ENCODE results near the gene RPS6KA6.
"Not testable (repeated sequence)": the region's sequence is repeated elsewhere in the genome, so short reads cannot be mapped to it uniquely, and the experiment has no call there.

Gene RPS6KA6

DNA sequence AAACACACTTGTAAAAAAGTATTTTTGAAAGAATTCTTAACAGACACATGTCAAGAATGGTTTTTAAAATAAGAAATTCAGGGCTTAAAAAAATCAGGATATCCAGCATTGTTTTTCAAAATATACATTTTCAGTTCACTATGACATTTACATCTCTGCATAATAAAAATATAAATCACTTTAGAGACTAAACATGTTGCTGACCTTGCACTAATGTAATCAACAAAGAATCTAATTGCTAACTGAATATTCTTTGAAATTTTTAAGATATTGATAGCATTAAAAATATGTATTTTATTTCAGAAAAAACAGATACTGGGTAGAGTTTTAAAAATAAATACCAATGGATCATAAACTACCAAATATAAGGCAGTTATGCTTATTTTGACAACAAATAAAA lies 26.4 kb downstream of the RPS6KA6 start:
- DNase-seq = no peak

DNA sequence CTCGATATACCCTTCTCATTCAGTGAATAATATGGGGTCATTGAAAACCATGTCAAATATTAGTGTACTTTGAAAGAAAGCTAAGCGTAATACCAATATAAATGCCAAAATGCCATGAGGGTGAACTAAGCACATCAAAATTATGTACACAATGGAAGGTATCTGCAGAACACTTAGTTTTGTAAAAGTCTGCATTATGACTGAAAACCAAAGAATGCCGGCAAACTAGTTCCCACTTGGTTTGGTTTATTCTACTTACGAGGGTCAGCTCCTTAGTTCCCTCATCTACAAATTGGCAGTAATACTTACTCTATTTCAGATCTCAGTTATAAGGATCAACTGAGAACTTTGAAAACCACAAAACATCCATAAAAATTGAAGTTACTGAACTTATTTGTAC lies 27.3 kb downstream of the RPS6KA6 start:
- no peak for DNase-seq

DNA sequence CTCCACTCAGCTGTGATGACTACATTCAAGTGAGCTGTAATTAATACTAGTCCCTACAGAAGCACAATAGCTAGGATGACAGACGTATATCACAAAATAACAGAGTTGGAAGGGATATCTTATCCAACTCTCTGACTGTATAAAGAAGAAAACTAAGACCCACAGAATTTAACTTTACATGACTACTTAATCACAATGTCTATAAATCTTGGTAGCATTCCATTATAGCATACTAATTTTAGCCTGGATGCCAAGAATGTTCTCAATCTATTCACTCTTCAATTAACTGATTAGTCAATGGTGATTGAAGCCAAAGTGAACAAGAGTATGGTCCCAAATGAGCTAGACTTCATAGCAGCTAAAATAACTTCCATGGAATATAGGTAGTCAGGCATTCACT lies 31.2 kb downstream of the RPS6KA6 start:
- no peak for DNase-seq

DNA sequence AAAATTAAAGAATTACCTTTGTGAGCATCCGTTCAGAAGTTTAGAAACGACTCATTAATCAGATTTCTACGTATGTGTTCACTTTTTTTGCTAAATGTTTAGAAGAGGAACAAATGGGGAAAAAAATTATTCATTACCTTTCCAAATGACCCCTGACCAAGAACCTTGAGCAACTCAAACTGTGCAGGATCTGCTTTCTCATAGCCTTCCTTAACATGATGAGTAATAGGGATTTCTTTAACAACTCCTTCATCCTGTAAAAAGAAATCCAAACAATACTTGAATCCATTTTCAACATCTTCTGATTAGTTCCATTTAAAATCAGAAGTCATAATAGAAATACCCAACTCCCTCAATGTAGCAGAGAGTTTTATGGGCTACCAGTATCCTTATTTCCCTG lies 32.1 kb downstream of the RPS6KA6 start:
- DNase-seq = no peak

DNA sequence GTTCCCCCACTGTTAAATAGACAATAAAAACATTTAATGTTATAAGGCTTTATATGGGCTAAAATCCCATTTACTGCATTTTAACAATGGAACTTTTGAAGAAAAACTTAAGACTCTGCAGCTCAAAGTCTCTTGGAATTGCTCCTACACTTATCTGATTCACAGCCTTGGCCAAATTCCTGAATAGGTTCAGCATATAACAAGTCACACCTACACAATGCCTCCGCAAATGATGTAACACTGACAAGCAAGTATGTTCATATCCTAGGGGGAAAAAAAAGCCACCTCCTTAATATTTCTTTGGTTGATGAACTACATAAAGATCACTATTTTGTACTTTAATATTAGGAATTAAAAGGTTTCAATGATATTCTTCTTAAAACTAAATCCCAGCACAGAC lies 34.5 kb downstream of the RPS6KA6 start:
- DNase-seq = no peak

DNA sequence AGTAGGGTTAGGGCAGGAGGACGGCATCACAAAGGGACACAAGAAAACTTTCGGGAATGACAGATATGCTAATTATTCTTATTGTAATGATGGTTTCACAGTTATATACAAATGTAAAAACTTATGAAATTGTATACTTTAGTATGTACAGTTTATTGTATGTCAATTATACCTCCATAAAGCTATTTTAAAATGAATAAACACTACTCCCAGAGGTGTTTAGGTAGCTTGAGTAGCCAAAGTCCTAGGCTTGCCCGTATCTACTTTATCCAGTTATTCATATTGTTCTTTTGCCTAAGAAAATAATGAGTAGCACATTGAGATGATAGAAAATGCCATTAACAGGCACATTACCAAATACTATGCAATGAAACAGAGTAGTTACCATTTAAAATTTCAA lies 43.0 kb downstream of the RPS6KA6 start:
- DNase-seq = no peak

DNA sequence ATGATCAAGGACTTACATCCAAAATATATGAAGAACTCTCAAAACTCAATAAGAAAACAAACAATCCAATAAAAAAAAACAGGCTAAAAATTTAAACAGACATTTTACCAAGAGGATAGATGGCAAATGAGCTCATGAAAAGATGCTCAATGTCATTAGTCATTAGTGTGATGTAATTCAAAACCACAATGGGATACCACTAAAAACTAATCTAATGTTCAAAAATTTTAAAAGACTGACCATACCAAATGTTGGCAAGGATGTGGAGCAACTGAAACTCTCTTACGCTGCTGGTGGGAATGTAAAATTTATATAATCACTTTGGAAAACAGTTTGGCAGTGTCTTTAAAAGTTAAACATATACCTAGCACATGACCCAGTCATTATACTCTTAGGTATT lies 43.7 kb downstream of the RPS6KA6 start:
- DNase-seq = no peak

DNA sequence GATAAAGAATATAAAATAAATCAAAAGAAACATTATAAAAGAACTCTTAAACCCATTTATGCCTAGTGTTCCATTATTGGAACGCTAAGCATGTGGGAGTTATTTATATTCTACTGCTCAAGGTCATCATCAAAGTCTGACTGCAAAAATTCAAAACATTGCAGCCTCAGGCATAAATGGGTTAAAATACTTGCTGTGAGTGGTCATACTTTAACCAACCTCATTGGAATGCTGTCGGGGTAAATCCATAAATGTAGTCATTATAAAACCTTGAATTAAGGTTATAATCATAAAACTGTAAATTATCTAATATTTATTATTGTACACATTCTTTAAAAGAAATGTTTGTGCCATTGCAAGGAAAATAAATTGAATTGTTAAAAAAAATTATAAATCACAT lies 55.0 kb downstream of the RPS6KA6 start:
- no peak for DNase-seq

DNA sequence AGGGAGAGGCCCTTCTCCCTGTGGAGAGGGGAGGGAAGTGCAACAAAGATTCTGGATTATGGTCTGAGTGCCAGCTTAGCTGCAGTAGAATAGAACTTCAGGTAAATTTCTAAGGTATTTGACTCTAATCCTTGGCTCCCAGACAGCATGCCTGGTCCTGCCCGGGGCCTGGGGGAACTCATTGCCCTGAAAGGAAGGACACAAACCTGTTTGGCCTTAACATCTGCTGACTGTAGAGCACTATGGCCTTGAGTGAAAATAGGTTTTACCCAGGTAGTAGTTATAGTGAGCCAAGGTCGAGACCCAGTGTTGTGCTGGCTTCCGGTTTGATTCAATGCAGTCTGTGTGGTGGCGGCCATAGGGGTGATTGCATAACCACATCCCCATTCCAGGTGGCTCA lies 64.4 kb downstream of the RPS6KA6 start:
- DNase-seq = no peak

DNA sequence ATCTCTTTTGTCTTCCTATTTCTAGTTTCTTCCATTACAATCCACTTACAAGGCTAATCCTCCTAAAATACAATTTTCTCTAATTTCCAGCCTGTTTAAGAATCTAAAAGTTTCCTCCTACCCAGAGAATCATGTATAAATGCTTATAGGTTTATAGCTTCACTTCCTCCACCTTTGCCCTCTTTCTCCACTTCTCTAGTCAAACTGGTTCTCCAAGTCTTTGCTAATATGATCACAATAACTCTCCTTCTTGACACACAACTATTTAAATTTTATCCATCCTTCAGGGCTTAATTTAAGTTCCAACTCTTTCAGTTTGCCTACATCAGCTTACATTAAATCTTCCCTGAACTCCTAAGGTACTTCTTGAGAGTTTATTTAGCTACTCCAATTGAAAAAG lies 69.2 kb downstream of the RPS6KA6 start:
- DNase-seq = no peak

DNA sequence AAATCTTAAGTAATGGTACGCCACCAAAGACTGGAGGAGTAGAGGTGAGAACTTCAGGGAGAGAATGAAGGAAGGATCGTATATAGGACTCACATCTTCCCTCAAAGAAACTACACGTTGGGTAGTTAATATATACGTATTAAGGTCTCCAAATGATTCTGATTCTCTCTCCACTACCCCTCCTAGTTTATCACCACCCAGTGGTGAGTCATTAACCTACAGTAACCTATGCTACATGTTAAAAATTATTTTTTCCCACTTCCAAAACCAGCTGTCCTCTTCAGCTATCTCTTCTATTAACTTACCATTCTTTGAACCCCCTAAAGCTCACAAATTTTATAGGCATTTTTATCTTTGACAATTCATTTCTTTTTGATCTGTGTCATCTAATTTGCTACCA lies 69.7 kb downstream of the RPS6KA6 start:
- DNase-seq = no peak

DNA sequence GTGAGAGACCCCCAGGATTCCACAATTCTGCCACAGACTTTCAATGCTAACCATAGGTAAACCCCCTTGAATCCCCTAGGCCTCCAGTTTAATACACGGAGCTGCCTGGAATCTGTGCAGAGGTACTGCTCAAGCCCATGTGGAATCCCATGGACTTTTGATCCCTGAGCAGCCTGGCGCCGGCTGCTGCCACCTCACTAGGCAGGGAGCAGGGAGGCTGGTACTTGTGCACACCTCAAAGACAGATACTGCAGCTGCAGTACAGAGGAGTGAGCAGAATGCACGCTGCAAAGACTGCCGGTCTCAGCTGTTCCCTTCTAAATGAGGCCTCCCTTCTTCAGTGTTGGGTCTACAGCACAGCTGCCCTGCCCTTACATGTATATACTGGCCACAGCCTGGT lies 79.4 kb downstream of the RPS6KA6 start:
- no peak for DNase-seq

DNA sequence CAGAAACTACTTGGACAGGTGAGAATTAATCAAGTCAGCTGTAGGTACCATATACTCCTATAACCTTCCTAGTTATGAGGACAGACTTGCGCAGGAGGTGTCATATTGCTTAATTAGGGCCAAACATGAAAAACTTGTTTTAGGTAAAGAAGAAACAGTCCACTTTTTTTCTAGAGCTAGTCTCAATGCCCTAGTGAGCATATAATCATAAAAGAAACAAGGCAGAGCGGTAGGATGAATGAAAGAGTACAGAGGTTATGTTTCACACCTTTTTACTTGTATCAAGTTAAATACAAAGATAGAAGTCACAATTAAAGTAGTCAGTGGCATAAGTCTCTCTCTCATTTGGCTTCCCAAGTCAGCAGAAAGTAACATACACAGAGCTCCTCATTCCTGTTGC lies 88.9 kb downstream of the RPS6KA6 start:
- no peak for DNase-seq

DNA sequence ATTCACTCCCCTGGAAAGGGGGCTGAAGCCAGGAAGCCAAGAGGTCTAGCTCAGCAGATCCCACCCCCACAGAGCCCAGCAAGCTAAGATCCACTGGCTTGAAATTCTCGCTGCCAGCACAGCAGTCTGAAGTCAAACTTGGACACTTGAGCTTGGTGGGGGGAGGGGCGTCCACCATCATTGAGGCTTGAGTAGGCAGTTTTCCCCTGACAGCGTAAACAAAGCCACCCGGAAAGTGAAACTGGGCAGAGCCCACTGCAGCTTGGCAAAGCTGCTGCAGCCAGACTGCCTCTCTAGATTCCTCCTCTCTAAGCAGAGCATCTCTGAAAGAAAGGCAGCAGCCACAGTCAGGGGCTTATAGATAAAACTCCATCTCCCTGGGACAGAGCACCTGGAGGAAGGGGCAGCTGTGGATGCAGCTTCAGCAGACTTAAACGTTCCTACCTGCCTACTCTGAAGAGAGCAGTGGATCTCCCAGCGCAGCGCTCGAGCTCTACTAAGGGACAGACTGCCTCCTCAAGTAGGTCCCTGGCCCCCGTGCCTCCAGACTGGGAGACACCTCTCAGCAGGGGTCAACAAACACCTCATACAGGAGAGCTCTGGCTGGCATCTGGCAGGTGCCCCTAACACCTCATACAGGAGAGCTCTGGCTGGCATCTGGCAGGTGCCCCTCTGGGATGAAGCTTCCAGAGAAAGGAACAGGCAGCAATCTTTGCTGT lies 108.4 kb downstream of the RPS6KA6 start:
- DNase-seq = not testable (repeated sequence)

DNA sequence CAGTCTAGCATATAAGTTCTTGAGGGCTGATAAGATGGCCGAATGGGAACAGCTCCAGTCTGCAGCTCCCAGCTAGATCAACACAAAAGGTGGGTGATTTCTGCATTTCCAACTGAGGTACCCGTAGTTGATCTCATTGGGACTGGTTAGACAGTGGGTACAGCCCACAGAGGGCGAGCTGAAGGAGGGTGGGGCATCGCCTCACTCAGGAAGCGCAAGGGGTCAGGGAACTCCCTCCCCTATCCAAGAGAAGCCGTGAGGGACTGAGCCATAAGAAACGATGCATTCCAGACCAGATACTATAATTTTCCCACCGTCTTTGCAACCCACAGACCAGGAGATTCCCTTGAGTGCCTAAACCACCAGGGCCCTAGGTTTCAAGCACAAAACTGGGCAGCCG lies 109.0 kb downstream of the RPS6KA6 start:
- DNase-seq = no peak

DNA sequence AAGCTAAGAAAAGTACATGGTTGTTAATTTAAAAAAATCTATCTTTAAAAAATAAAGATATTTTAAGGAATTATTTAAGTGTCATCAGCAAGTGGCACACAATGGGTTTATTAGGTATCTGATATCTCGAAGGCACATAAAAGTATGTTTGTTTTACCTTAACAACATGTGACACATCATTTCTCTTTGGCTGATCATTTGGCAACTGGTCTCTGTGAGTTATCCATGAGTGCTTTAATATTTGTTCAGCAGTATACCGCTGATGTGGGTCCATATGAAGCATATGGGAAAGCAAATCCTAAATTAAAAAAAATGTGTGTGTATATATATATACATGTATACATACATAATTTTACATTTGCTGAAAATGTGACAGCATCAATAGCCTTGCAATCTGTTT lies 123.2 kb downstream of the RPS6KA6 start:
- DNase-seq = no peak

DNA sequence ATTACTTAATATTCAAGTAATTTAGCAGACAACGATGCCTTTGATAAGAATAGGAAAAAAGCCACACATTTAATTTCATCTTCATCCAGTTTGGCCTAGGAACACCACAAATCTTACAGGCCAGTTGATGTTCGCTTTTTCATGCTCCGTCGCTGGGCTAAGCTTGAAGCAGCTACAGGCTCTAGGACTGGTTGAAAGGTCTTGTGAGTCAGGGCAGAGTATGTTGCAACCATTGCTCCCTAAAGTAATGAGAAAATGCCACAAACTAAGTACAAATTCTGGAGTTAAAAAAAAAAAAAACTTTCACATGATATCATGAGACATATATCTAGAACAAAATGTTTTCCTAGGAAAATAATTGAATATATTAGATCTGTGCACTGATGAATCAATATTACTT lies 123.8 kb downstream of the RPS6KA6 start:
- DNase-seq = no peak

DNA sequence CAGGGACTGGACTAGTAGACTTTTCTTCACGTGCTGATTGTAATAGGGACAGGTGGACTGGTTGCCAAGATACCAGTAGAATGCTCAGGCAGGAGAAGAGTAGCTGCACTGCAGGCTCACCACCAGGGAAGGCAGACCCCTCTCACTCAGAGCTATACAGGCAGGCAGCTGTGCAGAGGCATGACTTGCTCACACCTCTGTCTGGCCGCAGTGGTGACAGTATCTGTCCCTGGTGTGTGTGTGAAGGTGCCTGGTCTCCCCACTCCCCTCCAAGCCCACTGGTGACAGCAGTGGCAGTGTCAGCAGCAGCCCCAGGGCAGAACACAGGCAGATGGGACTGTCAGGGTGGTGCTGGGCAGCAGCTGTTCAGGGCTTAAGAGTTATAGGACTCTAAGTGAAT lies 140.7 kb downstream of the RPS6KA6 start:
- DNase-seq = no peak

DNA sequence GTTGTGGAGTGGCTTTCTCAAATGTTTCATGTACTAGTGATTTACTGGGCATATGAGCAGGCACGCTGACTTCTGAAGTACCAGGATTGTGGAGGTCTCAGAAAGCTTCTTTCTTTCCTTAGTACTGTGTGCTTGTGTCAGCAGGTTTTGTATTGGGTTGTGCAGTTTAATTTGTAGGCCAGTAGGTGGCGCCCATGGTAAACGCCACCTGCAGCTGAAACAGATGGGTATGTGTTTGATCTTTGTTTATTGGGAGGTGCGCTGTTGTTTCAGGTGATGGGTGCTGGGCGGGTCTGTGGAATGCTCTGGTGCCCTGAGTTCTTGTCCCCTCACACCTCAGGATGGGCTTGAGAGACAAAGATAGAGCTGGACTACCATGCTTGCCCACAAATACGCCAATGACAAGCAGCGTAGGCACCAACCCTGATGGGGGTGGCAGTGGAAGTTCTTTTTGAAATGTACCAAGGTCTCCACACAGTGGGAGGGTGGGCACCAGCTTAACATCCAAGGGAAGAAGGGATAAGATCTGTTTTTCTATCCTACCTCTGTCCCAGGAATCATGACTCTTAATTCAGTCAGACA lies 141.5 kb downstream of the RPS6KA6 start:
- DNase-seq = no peak

DNA sequence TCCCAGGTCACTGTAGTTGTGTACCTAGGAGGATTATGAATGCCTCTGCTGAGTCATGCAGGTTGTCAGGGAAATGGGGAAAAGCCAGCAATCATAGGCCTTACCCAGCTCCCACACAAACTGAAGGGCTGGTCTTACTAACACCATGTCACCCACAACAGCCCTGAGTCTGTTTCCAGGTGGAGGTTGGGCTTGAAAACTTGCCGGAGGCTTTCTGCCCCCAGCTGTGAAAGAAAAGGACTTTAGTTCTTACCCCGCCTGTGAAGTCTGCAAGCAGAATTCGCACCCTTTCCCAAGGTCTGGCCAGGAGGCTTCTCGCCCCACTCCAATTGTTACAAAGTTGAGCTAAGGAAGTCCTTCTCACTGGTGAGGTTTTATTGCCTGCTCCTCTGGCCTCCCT lies 143.9 kb downstream of the RPS6KA6 start:
- DNase-seq = no peak

All from NCI-H187 treated with DMSO at 0.1 percent for 48 hours (cell line).